Neural cell (in vitro differentiated cells): ENCODE results near the gene ESYT2. TPM values are rescaled to one million over a fixed set of nuclear protein-coding genes. Genes with fewer than 3 reads are reported as not detected.

Source experiments
- H2AFZ ChIP-seq: fragments of 200-600, 300-800 bp; sonication (generic), shearing (Covaris generic); 2 replicates; pipeline ENCODE4 v1.6.0; 2014; ENCODE audit warnings: low read depth, mild to moderate bottlenecking, antibody characterized with exemption, low read length, moderate library complexity
- H3F3A ChIP-seq: fragments of 200-600 bp; shearing (Covaris generic); 2 replicates; pipeline ENCODE4 v1.6.1; 2016; ENCODE audit warnings: mild to moderate bottlenecking, moderate library complexity, mixed read lengths, antibody characterized with exemption, low read length; ENCODE audit not compliant: insufficient read depth, poor library complexity, severe bottlenecking
- H3K27ac ChIP-seq: fragments of 200-600, 300-800 bp; sonication (generic), shearing (Covaris generic); 2 replicates; pipeline ENCODE4 v1.5.1; 2014; ENCODE audit warnings: mild to moderate bottlenecking, low read length, moderate library complexity
- H3K27me3 ChIP-seq: fragments of 300-800, 200-600 bp; sonication (generic), shearing (Covaris generic); 2 replicates; pipeline ENCODE4 v1.6.0; 2014; ENCODE audit warnings: mild to moderate bottlenecking, low read depth, low read length, moderate library complexity; ENCODE audit not compliant: insufficient read depth
- H3K36me3 ChIP-seq: fragments of 300-800, 200-600 bp; sonication (generic), shearing (Covaris generic); 2 replicates; pipeline ENCODE4 v1.5.1; 2014; ENCODE audit warnings: mild to moderate bottlenecking, antibody characterized with exemption, low read length, moderate library complexity; ENCODE audit not compliant: insufficient read depth
- H3K4me2 ChIP-seq: fragments of 300-800, 200-600 bp; sonication (generic), shearing (Covaris generic); 2 replicates; pipeline ENCODE4 v1.6.0; 2014; ENCODE audit warnings: mild to moderate bottlenecking, low read length
- H3K4me3 ChIP-seq: fragments of 300-800, 200-600 bp; sonication (generic), shearing (Covaris generic); 2 replicates; pipeline ENCODE4 v1.5.1; 2014; ENCODE audit warnings: mild to moderate bottlenecking, low read length, moderate library complexity
- H3K79me2 ChIP-seq: fragments of 200-600 bp; shearing (Covaris generic); replicated peaks from 2 replicates; pipeline ENCODE4 v1.6.0; 2014; ENCODE audit warnings: mild to moderate bottlenecking, low read length, moderate library complexity; ENCODE audit not compliant: insufficient read depth
- H3K9ac ChIP-seq: fragments of 300-800, 200-600 bp; sonication (generic), shearing (Covaris generic); 2 replicates; pipeline ENCODE4 v1.6.1; 2016; ENCODE audit warnings: mild to moderate bottlenecking, low read length, mixed read lengths
- H3K9me2 ChIP-seq: fragments of 200-600 bp; shearing (Covaris generic); 2 replicates; pipeline ENCODE4 v1.6.1; 2016; ENCODE audit warnings: mild to moderate bottlenecking, low read length, mixed read lengths; ENCODE audit not compliant: insufficient read depth
- H3K9me3 ChIP-seq: fragments of 200-600, 300-800 bp; sonication (generic), shearing (Covaris generic); 2 replicates; pipeline ENCODE4 v1.6.1; 2016; ENCODE audit warnings: mild to moderate bottlenecking, mixed run types, low read length, moderate library complexity, mixed read lengths
- H4K20me1 ChIP-seq: fragments of 200-600 bp; shearing (Covaris generic); 2 replicates; pipeline ENCODE4 v1.6.1; 2016; ENCODE audit warnings: mild to moderate bottlenecking, mixed run types; ENCODE audit not compliant: insufficient read depth
- CTCF ChIP-seq: fragments of 450-650 bp; IDR thresholded peaks from 2 replicates; pipeline ENCODE4 v1.5.1; 2014; ENCODE audit warnings: antibody characterized with exemption, mild to moderate bottlenecking, moderate library complexity; ENCODE audit not compliant: poor library complexity, severe bottlenecking
- EP300 ChIP-seq: fragments of 450-650 bp; conservative IDR thresholded peaks from 2 replicates; pipeline ENCODE4 v1.6.1; 2014; ENCODE audit warnings: antibody characterized with exemption, mild to moderate bottlenecking, moderate library complexity; ENCODE audit not compliant: poor library complexity, severe bottlenecking
- EZH2 ChIP-seq: fragments of 200-600, 300-800 bp; shearing (Covaris generic), sonication (generic); IDR thresholded peaks from 2 replicates; pipeline ENCODE4 v1.6.1; 2014; ENCODE audit warnings: antibody characterized with exemption, low read length, borderline replicate concordance, mild to moderate bottlenecking; ENCODE audit not compliant: insufficient read depth, poor library complexity, severe bottlenecking
- MXI1 ChIP-seq: fragments of 450-650 bp; conservative IDR thresholded peaks from 2 replicates; pipeline ENCODE4 v1.6.1; 2014; ENCODE audit warnings: antibody characterized with exemption, mild to moderate bottlenecking; ENCODE audit not compliant: poor library complexity, severe bottlenecking
- POLR2AphosphoS5 ChIP-seq: IDR thresholded peaks from 2 replicates; pipeline ENCODE4 v1.6.1; 2012
- RAD21 ChIP-seq: fragments of 450-650 bp; conservative IDR thresholded peaks from 2 replicates; pipeline ENCODE4 v1.6.1; 2014; ENCODE audit warnings: antibody characterized with exemption, mild to moderate bottlenecking, moderate library complexity
- REST ChIP-seq: IDR thresholded peaks from 2 replicates; pipeline ENCODE4 v1.6.1; 2012; ENCODE audit warnings: borderline replicate concordance
- SMC3 ChIP-seq: fragments of 450-650 bp; conservative IDR thresholded peaks from 2 replicates; pipeline ENCODE4 v1.6.1; 2014; ENCODE audit warnings: antibody characterized with exemption, mild to moderate bottlenecking, moderate library complexity; ENCODE audit not compliant: poor library complexity
- TAF1 ChIP-seq: IDR thresholded peaks from 2 replicates; pipeline ENCODE4 v1.6.1; 2012; ENCODE audit warnings: low read depth
- polyA plus RNA-seq: library from polyadenylated mRNA; depleted of rRNA; stranded (reverse); fragments of >200 nt; gene quantifications from 2 replicates; pipeline ENCODE4 v1.2.3, GENCODE V29; 2014

Gene ESYT2
- polyA plus RNA-seq, 1 donor from 2014 or later, result 23.8 TPM

GRCh38 chr7:158705234-158705850, 124.0 kb downstream of the ESYT2 start:
- no peaks in the 10 kb centered on the region for H3K36me3 ChIP-seq
- H4K20me1 ChIP-seq, result no peaks in the 10 kb centered on the region
- no peaks in the 10 kb centered on the region for H3K9me3 ChIP-seq
- no peaks in the 10 kb centered on the region for H3K27me3 ChIP-seq
- no peaks in the 10 kb centered on the region for H3F3A ChIP-seq
- TF ChIP-seq MXI1 (no peak), SMC3 (no peak), RAD21 (no peak), CTCF (no peak), EP300 (no peak), TAF1 (no peak), POLR2AphosphoS5 (no peak), EZH2 (no peak), REST (no peak)
- peak overlapping the region; percentile 74 for H2AFZ ChIP-seq
- H3K9me2 ChIP-seq, result no peaks in the 10 kb centered on the region
- H3K79me2 ChIP-seq, result peaks cover 19% of the 10 kb centered on the region
- H3K4me3 ChIP-seq, result peak overlapping the region; percentile 72
- peak overlapping the region; percentile 45 for H3K4me2 ChIP-seq
- peak overlapping the region; percentile 79 for H3K9ac ChIP-seq
- peak overlapping the region; percentile 71 for H3K27ac ChIP-seq

- Histone ChIP-seq H3K4me2 (peak within 1 kb of the TSS; percentile 58), H2AFZ (peak within 1 kb of the TSS; percentile 74), H3K36me3 (no peaks in the 10 kb centered on the region), H3K79me2 (peaks cover 19% of the 10 kb centered on the region), H3K9me3 (no peaks in the 10 kb centered on the region), H3K4me3 (peak within 1 kb of the TSS; percentile 72), H3K9ac (peak within 1 kb of the TSS; percentile 79), H4K20me1 (no peaks in the 10 kb centered on the region), H3K9me2 (no peaks in the 10 kb centered on the region), H3F3A (no peaks in the 10 kb centered on the region), H3K27me3 (no peaks in the 10 kb centered on the region), H3K27ac (peak within 1 kb of the TSS; percentile 71)
- TF ChIP-seq EZH2 (no peak), SMC3 (peak; percentile 59), CTCF (peak; percentile 48), RAD21 (peak; percentile 62), MXI1 (peak; percentile 95), POLR2AphosphoS5 (peak; percentile 87), EP300 (peak; percentile 66), REST (peak; percentile 58), TAF1 (peak; percentile 50)
These were observed 124.6 kb downstream of the ESYT2 start, which contains the start of gene NCAPG2 for GRCh38 chr7:158704524-158705233. TSS of gene NCAPG2 (minus strand) at chr7:158704804. CDS start at chr7:158701899, 2,905 bp downstream.
